ENCODE results near the gene HOXC5.
A peak's percentile ranks its signal among the peaks of the same experiment; 100 is the strongest.

The HOXC5 gene

DNA sequence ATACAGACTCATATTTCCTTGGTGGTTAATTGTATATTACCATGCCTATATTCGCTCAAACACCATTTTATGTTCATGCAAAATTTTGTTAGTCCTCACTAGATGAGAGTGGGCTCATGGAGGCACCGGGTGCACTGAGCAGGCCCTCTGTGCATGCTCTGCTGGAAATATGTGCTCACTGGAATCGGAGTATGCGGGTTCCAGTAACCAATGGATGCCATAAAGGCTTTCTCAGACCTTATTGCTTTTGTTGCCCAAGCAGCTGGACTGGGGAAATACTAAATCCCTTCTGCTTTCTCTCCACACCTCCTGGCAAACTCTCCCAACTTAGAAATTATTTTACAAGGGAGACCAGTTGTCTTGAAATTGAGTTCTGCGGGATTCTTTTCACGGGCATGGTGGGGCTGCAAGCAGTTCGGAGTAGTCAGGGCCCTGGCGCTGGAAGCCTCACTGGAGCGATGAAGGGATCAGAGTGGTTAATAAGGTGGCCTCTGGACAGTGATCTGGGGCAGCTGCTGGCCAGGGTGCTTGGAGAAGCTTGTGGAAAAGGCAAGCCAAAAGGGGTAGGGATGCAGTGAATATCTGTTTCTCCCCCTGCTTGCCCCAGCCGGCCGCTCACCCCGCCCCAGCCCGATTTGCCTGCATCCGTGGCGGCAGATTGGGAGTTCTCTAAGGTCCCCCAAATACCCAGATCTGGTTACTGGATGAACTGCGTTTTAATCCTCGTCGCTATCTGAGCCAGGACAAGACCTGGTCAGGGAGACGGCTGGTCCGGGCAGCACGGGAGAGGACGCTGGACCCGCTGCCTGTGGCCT lies 12.1 kb upstream of the HOXC5 start:
- in situ Hi-C loops (cut with MboI; ENCODE audit: low sequenced_read_pairs, unreplicated experiment) = loop anchor here (10.0 kb wide), 1 partner anchor 174 kb away; no protein-coding TSS in a partner anchor
- no peak for DNase-seq (ENCODE audit: low spot score)
- TF ChIP-seq, protein P1, sequence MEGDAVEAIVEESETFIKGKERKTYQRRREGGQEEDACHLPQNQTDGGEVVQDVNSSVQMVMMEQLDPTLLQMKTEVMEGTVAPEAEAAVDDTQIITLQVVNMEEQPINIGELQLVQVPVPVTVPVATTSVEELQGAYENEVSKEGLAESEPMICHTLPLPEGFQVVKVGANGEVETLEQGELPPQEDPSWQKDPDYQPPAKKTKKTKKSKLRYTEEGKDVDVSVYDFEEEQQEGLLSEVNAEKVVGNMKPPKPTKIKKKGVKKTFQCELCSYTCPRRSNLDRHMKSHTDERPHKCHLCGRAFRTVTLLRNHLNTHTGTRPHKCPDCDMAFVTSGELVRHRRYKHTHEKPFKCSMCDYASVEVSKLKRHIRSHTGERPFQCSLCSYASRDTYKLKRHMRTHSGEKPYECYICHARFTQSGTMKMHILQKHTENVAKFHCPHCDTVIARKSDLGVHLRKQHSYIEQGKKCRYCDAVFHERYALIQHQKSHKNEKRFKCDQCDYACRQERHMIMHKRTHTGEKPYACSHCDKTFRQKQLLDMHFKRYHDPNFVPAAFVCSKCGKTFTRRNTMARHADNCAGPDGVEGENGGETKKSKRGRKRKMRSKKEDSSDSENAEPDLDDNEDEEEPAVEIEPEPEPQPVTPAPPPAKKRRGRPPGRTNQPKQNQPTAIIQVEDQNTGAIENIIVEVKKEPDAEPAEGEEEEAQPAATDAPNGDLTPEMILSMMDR (IDR thresholded peaks at IDR 0.05; ENCODE audit: borderline replicate concordance, control extremely low read depth, extremely low read depth, insufficient read depth, missing control alignments) = no peak

DNA sequence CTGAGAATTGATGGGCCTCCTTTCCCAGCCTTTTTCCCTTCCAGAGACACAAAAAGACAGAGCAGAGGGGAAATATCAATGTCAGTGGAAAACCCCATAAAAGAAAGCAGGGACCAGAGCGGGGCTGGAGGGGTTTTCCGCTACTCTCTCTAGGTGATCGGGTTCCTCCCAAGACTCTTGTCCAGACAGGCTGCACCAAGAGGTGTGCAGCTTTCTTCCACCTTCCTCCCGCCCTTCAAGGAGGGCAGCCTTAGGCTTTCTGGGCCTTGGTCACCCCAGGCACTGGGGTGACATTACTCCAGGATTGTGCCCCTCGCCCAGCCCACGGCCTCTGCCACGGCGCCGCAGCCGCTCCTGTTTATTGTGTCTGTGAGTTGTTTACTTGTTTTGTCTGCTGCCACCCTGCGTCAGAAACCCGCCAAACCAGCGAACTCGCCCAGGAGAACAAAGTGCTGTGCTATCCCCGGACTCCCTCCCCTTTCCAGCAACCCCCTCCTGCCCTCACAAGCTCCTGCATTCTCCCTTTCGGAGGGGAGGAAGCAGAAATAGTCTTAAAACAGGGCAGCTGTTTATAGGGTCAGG lies 11.3 kb upstream of the HOXC5 start:
- TF ChIP-seq, protein P1 (IDR thresholded peaks at IDR 0.05; ENCODE audit: borderline replicate concordance, control extremely low read depth, extremely low read depth, insufficient read depth, missing control alignments) = peak; percentile 46
- in situ Hi-C loops (cut with MboI; ENCODE audit: low sequenced_read_pairs, unreplicated experiment) = loop anchor here (10.0 kb wide), 1 partner anchor 173 kb away; no protein-coding TSS in a partner anchor
- peak; percentile 68 for DNase-seq (ENCODE audit: low spot score)

DNA sequence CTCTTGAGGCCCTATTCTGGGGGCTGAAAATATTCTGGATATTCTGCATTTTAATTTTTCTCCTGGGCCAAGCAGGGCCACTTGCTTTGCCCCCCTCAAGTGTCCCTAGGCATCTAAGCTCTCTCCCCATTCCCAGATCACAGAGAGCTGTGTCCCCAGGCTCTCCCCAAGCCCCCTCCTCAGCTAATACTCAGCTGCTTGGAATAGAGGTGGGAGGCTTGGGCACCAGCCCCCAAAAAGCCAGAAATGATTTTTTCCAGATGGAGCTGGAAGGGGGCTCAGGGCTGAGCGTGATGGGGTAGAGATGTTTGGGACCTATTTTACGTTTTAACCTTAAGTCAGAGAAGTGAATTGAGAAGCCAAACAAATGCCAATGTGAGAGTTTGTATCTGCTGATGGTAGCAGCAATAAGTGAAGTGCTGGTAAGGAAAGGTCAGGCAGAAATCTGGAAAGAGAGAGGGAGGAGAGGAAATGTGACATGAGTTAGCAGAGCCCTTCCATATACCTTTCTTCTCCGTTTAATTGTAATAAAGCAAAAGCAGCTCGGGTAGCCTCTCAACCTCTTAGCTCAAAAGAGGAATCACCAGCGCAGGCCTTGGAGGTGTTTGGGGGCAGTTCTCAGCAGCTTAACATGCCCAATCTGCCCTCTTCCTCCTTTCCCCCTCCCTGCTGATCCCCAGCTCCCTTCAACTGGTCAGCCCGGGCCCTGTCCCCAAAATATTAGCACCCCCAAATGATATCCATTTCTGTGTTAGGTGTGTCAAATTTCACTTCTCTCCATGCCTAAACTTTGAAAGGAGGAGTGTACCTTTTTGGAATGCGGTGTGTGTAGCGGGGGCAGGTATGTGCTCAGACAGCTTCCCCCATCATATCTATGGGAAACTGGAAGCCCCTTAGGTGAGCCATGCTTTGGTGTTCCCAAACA lies 9.6 kb upstream of the HOXC5 start:
- in situ Hi-C loops (cut with MboI; ENCODE audit: low sequenced_read_pairs, unreplicated experiment) = loop anchor here (10.0 kb wide), 1 partner anchor 172 kb away; no protein-coding TSS in a partner anchor
- no peak for DNase-seq (ENCODE audit: low spot score)
- TF ChIP-seq, protein P1 (IDR thresholded peaks at IDR 0.05; ENCODE audit: borderline replicate concordance, control extremely low read depth, extremely low read depth, insufficient read depth, missing control alignments) = no peak

DNA sequence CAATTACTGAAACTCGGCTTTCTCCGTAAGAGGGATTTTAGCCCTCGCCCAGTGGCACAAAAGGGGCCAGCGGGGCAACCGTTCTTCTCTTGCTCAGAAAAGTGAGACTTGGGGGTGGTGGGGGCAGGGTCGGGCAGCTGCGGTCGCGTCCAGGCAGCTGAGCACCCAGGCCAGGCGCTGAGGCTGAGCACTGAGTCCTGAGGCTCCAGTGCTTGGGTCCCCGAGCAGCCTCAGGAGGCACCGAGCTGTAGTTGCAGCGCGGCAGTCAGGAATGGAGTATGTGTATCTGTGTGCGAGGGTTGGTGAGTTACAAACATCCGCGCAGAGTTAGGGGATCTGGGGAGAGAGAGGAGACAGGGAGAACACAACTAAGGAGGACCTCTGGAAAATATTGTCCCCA lies 8.7 kb upstream of the HOXC5 start:
- in situ Hi-C loops (cut with MboI; ENCODE audit: low sequenced_read_pairs, unreplicated experiment) = loop anchor here (10.0 kb wide), 1 partner anchor 171 kb away; no protein-coding TSS in a partner anchor
- TF ChIP-seq, protein P1 (IDR thresholded peaks at IDR 0.05; ENCODE audit: borderline replicate concordance, control extremely low read depth, extremely low read depth, insufficient read depth, missing control alignments) = no peak
- DNase-seq (ENCODE audit: low spot score) = no peak

DNA sequence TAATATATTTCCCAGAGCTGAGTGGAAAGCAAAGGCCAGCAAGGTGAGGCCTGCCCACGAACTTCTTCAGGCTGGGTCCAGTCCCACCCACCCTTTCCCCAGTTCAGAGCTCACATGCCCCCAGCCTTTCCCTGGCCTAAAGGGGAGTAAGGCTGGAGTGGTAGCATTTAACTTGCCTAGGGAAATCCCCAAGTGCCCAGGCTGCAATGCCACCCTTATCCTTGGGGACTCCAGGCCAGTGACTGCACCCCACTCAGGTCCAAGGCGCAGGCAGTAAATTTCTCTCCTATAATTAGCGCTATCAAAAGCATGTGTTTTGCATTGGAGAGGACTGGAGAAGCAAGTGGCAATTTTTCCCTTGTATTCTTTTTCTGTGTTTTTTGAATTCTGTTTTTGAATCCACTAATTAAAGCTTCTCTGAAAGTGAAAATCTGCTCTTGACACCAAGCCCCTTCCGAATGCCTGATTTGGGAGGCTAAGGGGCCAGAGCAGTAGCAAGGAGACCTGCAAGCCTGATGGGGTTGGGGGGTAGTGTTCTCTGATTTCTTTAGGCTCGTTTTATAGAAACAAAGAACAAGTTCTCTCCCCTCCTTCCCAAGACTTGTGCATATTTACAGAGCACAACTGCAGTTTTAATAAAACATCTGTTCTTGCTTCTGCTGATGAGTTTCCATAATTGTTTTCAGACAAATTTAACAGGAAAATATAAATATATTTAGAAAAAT lies 8.1 kb upstream of the HOXC5 start:
- in situ Hi-C loops (cut with MboI; ENCODE audit: low sequenced_read_pairs, unreplicated experiment) = loop anchor here (10.0 kb wide), 1 partner anchor 170 kb away; no protein-coding TSS in a partner anchor
- TF ChIP-seq, protein P1 (IDR thresholded peaks at IDR 0.05; ENCODE audit: borderline replicate concordance, control extremely low read depth, extremely low read depth, insufficient read depth, missing control alignments) = no peak
- no peak for DNase-seq (ENCODE audit: low spot score)
